HPDE6-E6E7 (cell line): Measurements from ENCODE around the gene IER2.
"Not testable (repeated sequence)": the region's sequence is repeated elsewhere in the genome, so short reads cannot be mapped to it uniquely, and the experiment has no call there.

ENCODE experiments used
- DNase-seq: peaks from one replicate; pipeline ENCODE4 v3.0.0; 2011; ENCODE audit warnings: missing footprints; ENCODE audit errors: extremely low spot score

Gene IER2

DNA sequence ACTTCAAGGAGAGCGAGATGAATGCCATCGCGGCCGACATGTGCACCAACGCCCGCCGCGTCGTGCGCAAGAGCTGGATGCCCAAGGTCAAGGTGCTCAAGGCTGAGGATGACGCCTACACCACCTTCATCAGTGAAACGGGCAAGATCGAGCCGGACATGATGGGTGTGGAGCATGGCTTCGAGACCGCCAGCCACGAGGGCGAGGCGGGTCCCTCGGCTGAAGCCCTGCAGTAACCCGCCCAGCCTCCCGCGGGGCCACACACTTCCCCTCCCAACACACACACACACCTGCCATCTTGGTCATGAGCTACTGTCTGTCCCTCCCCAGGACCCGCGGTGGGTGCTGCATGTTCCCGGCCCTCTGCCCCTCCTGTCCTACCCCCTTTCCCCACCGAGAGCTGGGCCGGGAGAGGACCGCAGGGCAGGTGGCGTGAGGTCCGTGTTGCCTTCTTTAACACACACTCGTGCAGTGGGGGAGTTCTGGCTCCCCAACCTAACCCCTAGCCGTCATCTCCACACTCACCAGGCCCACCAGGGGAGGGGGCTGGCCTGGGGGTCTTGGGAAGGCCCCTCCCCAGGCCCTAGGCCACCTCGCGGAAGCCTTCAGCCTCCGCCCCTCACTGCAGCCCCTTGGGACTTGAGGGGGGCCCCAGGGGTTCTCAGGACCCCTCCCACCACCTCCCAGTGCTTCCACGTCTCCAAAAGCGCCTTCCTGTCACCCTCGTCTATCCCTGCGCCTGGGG lies 11.9 kb upstream of the IER2 start:
- DNase-seq: no peak

DNA sequence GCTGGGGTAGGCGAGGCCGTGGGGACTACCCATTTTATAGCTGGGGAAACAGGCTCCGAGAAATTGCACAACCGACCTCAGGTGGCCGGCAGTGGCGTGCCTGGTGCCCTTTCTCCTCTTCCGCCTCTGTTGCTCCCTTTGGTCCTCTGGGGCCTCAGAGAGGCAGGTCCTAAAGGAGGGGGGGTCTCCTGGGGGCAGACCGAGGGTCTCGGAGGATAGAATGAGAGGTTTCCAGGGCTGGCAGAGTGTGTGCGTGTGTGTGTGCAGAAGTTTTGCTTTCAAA lies 11.4 kb upstream of the IER2 start:
- no peak for DNase-seq

DNA sequence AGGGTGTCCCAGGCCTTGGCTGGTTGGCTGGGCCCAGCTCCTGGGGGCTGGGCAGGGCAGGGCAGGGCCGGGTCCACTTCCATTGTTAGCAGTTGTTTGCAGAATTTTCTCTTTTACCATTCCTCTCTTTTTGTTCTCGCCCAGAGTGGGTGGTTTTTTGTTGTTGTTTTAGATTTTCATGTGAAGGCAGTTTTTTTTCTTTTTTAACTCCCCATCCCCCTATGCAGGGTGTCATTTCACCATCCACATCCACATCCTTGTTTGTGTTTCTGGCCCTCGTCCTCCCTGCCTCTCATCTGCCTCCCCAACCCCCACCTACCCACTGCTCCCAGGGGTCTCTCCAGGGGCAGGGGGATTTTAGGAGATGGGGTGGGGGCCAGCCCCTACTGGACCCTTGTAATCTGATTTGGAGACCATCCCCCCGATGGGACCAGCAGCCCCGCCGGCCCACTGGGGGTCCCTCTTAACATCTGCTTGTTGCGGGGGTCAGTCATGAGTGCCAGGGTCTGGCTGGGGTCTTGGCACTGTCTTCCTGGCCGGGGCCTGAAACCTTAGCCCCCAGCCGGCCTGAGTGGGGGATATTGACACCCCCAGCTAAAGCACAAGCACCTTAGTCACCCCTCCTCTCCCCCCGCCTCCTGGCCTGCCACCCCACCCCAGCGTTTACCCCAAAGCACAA lies 10.4 kb upstream of the IER2 start:
- no peak for DNase-seq

- DNase-seq: no peak
Measured at GRCh38 chr19:13146763-13147563, 3.2 kb upstream of the IER2 start.

DNA sequence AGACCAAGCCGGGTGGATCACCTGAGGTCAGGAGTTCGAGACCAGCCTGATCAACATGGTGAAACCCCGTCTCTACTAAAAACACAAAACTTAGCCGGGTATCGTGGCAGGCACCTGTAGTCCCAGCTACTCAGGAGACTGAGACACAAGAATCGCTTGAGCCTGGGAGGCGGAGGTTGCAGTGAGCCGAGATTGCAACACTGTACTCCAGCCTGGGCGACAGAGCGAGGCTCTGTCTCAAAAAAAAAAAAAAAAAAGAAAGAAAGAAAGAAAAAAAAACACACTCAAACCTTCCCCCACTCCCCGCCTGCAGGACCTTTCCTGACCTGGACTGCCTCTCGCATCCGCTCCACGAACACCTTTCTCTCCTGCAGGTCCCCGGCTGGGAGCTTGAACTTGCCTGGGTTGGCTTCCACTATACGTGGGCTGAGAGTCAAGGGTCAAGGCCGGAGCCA lies 1.0 kb upstream of the IER2 start:
- not testable (repeated sequence) for DNase-seq

GRCh38 chr19:13149628-13150186 lies 504 bp upstream of the IER2 start:
- DNase-seq: no peak

DNA sequence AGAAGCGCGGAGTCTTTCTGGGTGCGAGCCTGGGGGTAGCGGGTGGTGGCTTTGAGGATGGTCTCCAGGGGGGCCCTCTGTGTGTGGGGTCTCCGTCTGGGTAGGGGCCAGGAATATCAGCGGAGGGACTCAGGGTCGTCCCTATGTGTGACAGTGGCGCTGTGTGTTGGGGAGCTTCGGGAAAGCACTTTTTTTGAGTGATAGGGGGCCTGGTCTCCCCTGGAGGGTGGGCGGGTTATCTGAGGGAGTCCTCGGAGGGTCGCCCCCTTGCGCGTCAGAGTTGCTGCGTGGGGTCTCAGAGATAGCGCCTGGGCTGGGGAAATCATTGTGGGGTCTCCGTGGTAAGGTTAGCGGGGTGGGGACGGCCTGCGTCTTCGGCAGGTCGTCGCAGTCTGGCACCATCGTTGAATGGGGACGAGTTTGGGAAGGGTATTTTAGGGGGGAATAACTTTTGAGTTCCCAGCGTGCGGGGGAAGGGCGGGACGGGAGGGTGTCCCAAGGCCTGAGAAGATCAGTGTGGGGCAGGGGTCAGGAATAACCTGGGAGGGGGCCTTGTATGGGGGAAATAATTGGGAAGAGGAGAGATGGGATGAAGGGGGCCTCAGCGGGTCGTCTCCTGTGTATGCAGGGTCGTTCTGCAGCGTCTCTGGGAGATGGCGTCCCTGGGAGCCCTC lies 857 bp downstream of the IER2 start:
- DNase-seq: no peak

- DNase-seq: peak; percentile 97
Measured at GRCh38 chr19:13151605-13152355, 1.6 kb downstream of the IER2 start.

DNA sequence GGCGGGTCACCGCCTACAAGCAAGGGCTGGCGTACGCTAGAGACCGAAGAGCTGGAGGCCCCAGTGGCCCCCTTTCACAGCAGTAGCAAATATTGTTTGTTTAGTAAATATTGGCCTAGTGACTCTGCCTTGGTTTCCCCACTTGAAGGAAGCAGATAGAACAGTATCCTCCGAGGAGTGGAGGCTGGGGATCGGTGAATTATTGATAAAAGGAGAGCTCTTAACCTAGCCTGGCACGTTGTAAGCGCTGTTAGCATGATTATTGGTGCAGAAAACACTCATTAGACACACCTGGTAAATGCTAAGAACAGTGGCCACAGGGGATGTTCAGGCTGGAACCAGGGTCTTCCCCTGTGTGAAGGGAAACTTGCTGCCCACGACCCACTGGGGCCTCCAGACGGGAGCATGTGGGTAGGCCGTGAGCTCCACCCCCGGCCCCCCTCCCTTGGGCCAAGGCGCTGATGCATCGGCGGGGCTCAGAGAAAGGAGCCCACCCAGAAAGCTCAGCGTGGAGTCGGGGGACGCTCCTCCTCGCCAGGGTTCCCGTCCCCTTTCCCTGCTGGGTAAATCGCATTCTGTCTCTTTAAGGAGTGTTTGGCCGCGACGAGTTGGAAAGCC lies 2.3 kb downstream of the IER2 start:
- no peak for DNase-seq

- DNase-seq: peak; percentile 73
Measured at GRCh38 chr19:13152974-13153568, 2.9 kb downstream of the IER2 start.

DNA sequence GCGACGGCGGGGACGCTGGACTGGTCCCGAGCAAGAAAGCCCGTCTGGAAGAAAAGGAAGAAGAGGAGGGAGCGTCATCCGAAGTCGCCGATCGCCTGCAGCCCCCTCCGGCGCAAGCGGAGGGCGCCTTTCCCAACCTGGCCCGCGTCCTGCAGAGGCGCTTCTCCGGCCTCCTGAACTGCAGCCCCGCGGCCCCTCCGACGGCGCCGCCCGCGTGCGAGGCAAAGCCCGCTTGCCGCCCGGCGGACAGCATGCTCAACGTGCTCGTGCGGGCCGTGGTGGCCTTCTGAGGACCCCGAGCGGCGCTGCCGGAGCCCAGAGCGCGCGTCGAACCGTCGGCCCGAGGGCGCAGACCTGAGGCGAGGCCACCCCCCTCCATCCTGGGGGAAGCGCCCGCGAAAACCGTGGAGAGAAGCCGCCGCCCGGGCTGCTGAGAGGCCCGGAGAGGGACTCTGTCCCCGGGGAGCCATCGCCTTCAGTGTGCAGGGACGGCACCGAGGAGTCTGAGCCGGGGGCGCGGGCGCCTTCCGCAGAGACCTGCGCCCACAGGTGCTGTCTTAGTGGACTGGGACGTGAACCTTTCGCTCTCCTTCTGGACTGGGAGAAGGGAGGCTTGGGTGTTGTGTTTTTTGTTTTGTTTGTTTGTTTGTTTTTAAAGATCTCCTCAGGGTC lies 3.5 kb downstream of the IER2 start:
- no peak for DNase-seq

GRCh38 chr19:13154241-13154778 lies 4.1 kb downstream of the IER2 start:
- no peak for DNase-seq

- no peak for DNase-seq
Measured at GRCh38 chr19:13154911-13155471, 4.8 kb downstream of the IER2 start.

DNA sequence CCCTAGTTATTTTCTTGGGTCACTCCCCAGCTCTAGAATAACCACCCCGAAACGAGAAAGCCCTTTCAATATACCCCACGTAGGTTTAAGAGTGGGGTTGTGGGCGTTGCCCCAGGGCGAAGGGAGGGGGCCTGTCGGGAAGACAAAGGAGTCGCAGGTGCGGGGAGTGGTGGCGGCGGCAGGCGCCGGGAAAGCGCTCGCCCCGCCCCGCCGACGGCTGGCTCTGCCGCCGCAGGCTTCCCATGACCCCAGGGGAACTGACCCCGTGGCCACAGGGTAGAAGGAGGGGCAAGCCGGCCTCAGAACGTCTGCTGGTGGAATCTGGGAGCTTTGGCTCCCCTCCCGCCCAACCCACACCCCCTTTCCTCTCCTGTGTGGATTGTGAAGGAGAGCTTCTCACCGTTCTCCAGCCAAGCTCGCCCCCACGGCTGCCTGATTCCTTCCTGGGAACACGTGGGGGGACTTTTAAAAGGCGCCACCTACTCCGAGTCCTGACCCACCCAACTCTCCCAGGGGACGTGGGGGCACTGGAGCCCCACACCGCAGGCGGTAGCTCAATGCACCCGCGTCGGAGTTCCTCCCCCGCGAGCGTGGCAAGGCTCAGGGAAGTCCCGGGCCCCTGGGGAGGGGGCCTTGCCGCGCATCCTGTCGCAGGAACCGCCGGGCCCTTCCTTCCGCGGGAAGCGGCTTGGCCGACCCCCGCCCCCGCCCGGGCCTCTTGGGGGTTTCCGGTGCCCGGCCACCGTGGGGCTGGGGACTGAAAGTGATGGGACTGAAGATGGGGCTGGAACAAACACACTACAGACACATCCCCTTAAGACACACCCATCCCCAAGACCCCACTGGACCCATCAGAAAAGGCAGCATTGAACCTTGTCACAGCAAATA lies 5.5 kb downstream of the IER2 start:
- no peak for DNase-seq

- no peak for DNase-seq
Measured at GRCh38 chr19:13159713-13160112, 9.5 kb downstream of the IER2 start.

- DNase-seq: no peak
Measured at GRCh38 chr19:13160557-13160956, 10.3 kb downstream of the IER2 start.

GRCh38 chr19:13162724-13163608 lies 12.8 kb downstream of the IER2 start:
- no peak for DNase-seq
